GM18508 (cell line): Measurements from ENCODE around the gene PSTPIP1.

Experiments
- ATAC-seq: cut with Tn5 transposase; IDR thresholded peaks from one replicate; pipeline ENCODE4 v1.9.1; 2021; ENCODE audit warnings: moderate number of reproducible peaks; ENCODE audit not compliant: insufficient read depth, unreplicated experiment

The PSTPIP1 gene

GRCh38 chr15:76996526-76997401 lies 1.8 kb downstream of the PSTPIP1 start:
- ATAC-seq = no peak

GRCh38 chr15:76998663-76999285 lies 3.8 kb downstream of the PSTPIP1 start:
- no peak for ATAC-seq

GRCh38 chr15:76999996-77000395 lies 5.1 kb downstream of the PSTPIP1 start:
- no peak for ATAC-seq

- ATAC-seq = no peak
These were observed 6.4 kb downstream of the PSTPIP1 start for GRCh38 chr15:77001351-77001750.

- ATAC-seq = no peak
These were observed 7.0 kb downstream of the PSTPIP1 start for GRCh38 chr15:77001966-77002365.

GRCh38 chr15:77002436-77002835 lies 7.5 kb downstream of the PSTPIP1 start:
- ATAC-seq = no peak

- no peak for ATAC-seq
These were observed 8.3 kb downstream of the PSTPIP1 start for GRCh38 chr15:77002954-77003912.

- ATAC-seq = no peak
These were observed 9.3 kb downstream of the PSTPIP1 start for GRCh38 chr15:77004189-77004588.

GRCh38 chr15:77009176-77009575 lies 14.2 kb downstream of the PSTPIP1 start:
- ATAC-seq = no peak

- no peak for ATAC-seq
These were observed 14.9 kb downstream of the PSTPIP1 start for GRCh38 chr15:77009646-77010311.

GRCh38 chr15:77010312-77010686 lies 15.4 kb downstream of the PSTPIP1 start:
- no peak for ATAC-seq

GRCh38 chr15:77010857-77011256 lies 15.9 kb downstream of the PSTPIP1 start:
- ATAC-seq = no peak

GRCh38 chr15:77012117-77012712 lies 17.3 kb downstream of the PSTPIP1 start:
- ATAC-seq = no peak

GRCh38 chr15:77012868-77013267 lies 17.9 kb downstream of the PSTPIP1 start:
- no peak for ATAC-seq

GRCh38 chr15:77013776-77014131 lies 18.8 kb downstream of the PSTPIP1 start:
- no peak for ATAC-seq

- ATAC-seq = no peak
These were observed 19.5 kb downstream of the PSTPIP1 start for GRCh38 chr15:77014132-77015081.

GRCh38 chr15:77015646-77016320 lies 20.9 kb downstream of the PSTPIP1 start:
- ATAC-seq = no peak

- ATAC-seq = no peak
These were observed 21.4 kb downstream of the PSTPIP1 start for GRCh38 chr15:77016321-77016695.
